SH-SY5Y (cell line): ENCODE results near the gene PGAP3.

Experiments used
- GATA2 ChIP-seq: IDR thresholded peaks from 2 replicates; pipeline ENCODE4 v1.6.1; 2011; ENCODE audit warnings: mild to moderate bottlenecking, low read depth, low read length
- GATA3 ChIP-seq: IDR thresholded peaks from 2 replicates; pipeline ENCODE4 v1.6.1; 2011; ENCODE audit warnings: low read depth, mild to moderate bottlenecking, low read length, moderate library complexity

PGAP3 gene

GRCh38 chr17:39672522-39673334 lies 15.1 kb downstream of the PGAP3 start:
- TF ChIP-seq GATA2 (no peak), GATA3 (no peak)

GRCh38 chr17:39671651-39672521 lies 16.0 kb downstream of the PGAP3 start:
- no peak for TF ChIP-seq GATA3
- TF ChIP-seq GATA2, result no peak

- no peak for TF ChIP-seq GATA2
- TF ChIP-seq GATA3, result no peak
Observed at GRCh38 chr17:39670746-39671145, 17.1 kb downstream of the PGAP3 start.

GRCh38 chr17:39669897-39670735 lies 17.7 kb downstream of the PGAP3 start:
- no peak for TF ChIP-seq GATA2
- no peak for TF ChIP-seq GATA3

GRCh38 chr17:39667945-39668924 lies 19.6 kb downstream of the PGAP3 start, which contains the start of gene PNMT:
Gene PNMT (plus strand): TSS chr17:39668453. CDS start chr17:39668476, 23 bp downstream.
- TF ChIP-seq GATA3 (no peak), GATA2 (no peak)

GRCh38 chr17:39667262-39667944 lies 20.5 kb downstream of the PGAP3 start:
- peak; percentile 93 for TF ChIP-seq GATA2
- no peak for TF ChIP-seq GATA3

- TF ChIP-seq GATA2, result no peak
Observed at GRCh38 chr17:39666601-39667261, 21.1 kb downstream of the PGAP3 start.

- TF ChIP-seq GATA3, result no peak
- no peak for TF ChIP-seq GATA2
Observed at GRCh38 chr17:39666231-39666600, 21.6 kb downstream of the PGAP3 start.

GRCh38 chr17:39665642-39666224 lies 22.1 kb downstream of the PGAP3 start:
- TF ChIP-seq GATA3 (no peak), GATA2 (no peak)

GRCh38 chr17:39664581-39665561 lies 23.0 kb downstream of the PGAP3 start, which contains the start of gene TCAP:
Gene TCAP (plus strand): TSS chr17:39665349. CDS start chr17:39665360, 11 bp downstream.
- TF ChIP-seq GATA3 (no peak), GATA2 (no peak)
